ENCODE data around the gene ARHGEF37.

ARHGEF37 gene

DNA sequence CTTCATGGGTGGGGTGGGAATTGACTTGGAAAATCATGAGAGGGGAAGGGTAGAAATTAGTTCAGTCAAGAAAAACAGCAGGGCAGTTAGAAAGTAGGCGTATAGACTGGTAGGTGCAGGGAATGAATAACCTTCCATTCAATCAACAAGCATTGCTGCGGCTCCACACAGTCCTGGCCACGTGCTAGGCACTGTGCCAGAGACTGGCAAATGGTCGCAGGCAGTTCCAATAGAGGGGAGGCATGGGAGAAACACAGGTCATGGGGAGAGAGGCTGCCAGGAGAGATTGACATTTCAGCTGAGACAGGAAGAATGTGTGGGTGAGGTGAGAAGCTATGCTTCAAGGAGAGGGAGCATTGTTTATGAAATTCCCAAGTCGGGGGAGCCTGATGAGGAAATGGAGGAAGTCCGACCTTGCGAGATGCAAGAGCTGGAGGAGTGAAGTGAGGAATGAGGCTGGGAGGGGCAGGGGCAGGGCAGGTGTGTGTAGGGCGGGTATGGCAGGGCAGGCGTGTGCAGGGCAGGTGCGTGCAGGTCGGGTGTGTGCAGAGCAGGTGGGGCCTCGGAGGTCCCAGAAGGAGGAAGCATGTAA is 94.4 kb downstream of the ARHGEF37 start:
- DNase-seq (ENCODE audit: low read depth in 2 of 2), result no peak
- TF ChIP-seq, protein P1, sequence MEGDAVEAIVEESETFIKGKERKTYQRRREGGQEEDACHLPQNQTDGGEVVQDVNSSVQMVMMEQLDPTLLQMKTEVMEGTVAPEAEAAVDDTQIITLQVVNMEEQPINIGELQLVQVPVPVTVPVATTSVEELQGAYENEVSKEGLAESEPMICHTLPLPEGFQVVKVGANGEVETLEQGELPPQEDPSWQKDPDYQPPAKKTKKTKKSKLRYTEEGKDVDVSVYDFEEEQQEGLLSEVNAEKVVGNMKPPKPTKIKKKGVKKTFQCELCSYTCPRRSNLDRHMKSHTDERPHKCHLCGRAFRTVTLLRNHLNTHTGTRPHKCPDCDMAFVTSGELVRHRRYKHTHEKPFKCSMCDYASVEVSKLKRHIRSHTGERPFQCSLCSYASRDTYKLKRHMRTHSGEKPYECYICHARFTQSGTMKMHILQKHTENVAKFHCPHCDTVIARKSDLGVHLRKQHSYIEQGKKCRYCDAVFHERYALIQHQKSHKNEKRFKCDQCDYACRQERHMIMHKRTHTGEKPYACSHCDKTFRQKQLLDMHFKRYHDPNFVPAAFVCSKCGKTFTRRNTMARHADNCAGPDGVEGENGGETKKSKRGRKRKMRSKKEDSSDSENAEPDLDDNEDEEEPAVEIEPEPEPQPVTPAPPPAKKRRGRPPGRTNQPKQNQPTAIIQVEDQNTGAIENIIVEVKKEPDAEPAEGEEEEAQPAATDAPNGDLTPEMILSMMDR (IDR thresholded peaks at IDR 0.05; ENCODE audit: low read depth, low read length), result no peak
- H3K4me3 ChIP-seq (replicated peaks in 1 of 2; ENCODE audit: low read depth in 2 of 2, low read length in 2 of 2), result no peak overlapping the region

DNA sequence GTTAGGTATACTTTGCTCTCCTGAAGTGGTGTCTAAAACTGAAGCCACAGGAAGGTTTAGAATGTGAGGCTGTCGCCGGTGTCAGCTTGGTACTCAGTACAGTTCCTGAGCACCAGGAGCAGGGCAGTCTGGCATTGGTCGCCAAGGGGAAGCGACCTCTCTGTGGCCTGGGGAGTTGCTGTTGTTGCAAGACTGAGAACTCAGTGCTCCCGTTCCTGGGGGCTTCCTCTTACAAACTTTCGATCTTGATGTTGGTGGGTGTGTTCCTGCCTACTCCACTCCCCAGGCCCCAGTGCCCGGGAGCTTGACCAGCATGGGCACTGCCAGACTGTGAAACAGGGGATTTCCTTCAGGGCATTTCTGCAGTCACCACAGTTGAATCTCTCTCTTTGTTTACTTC is 96.4 kb downstream of the ARHGEF37 start:
- TF ChIP-seq, protein P1 (IDR thresholded peaks at IDR 0.05; ENCODE audit: low read depth, low read length), result no peak
- no peak overlapping the region for H3K4me3 ChIP-seq (replicated peaks in 1 of 2; ENCODE audit: low read depth in 2 of 2, low read length in 2 of 2)
- no peak for DNase-seq (ENCODE audit: low read depth in 2 of 2)

DNA sequence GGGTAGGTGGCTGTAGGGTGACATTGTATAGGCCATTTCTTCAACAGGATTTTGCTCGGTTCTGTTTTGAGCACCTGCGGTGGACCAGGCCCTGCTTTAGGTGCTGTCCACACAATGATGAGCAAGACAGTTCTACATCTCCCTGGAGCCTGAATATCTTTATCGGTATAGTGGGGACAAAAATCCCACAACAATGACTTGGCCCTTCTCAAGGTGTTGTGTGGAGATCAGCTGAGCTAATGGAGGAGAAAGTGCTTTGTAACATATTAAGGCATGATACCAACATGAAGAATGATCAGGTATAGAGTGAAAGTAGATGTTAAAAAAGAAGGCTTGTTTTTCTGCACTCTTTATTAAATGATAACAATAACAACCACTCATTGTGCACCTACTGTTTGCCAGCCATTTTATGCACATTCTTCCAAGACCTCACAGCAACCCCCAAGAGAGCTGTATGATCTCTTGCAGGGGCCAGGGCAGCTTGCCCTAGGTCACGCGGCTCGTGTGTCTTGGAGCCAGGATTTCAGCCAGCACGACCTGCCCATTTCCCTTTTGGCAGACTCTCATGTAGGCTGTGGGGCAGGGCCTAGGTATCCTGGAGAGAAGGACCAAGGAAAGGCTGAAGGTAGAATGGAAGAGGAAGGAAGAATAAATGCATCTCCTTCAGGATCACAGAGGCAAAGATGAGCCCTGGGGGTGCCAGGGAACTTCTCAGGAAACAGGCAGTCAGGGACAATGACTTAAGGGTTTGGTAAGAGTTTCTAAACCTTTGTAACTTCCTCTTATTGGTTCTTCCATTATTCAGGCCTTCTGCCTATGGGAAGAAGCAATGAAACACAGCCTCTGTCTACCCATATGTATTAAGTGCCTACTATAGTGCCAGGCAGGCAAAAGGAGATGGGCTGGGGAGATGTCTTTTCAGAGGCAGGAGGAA is 98.8 kb downstream of the ARHGEF37 start:
- DNase-seq (ENCODE audit: low read depth in 2 of 2), result no peak
- TF ChIP-seq, protein P1 (IDR thresholded peaks at IDR 0.05; ENCODE audit: low read depth, low read length), result no peak
- H3K4me3 ChIP-seq (replicated peaks in 1 of 2; ENCODE audit: low read depth in 2 of 2, low read length in 2 of 2), result no peak overlapping the region

DNA sequence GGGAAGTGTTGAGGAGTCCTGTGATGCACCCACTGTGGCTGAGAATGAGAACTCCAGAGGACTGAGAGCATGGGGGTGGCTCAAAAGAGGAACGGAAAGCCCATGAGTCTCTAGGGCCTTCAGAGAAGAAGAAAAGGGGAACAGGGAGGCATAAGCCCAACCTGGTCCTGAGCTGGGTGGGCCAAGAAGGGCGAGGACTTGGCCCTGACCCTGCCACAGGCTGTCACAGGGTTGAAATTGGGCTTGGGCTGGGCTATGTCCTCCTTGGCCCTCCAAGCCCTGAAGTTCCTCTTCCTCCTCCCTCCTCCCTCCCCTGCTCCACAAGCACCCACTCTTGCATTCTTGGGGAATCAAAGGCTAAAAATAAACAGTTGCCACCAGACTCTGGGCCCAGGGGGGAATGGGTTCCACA is 99.5 kb downstream of the ARHGEF37 start:
- no peak overlapping the region for H3K4me3 ChIP-seq (replicated peaks in 1 of 2; ENCODE audit: low read depth in 2 of 2, low read length in 2 of 2)
- TF ChIP-seq, protein P1 (IDR thresholded peaks at IDR 0.05; ENCODE audit: low read depth, low read length), result no peak
- DNase-seq (ENCODE audit: low read depth in 2 of 2), result no peak

DNA sequence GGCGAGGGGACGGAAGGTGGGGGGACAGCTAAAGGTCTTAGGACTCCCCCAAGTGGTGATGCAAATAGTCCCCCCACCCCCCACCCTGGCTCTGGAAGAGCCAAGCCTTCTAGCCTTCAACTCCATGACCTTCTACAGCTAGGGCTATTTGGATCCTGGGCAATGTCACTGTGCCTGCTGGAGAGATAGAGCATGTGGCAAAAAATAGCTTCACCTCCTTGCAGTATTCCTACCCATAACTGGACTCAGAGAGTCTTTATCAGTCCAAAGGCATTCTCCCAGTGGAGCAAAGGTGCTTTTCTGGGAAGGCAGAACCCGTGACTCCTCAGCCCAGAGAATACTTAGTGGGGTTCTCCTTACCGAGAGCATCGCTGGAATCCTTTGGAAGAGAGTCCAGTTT is 100.0 kb downstream of the ARHGEF37 start:
- TF ChIP-seq, protein P1 (IDR thresholded peaks at IDR 0.05; ENCODE audit: low read depth, low read length), result no peak
- no peak for DNase-seq (ENCODE audit: low read depth in 2 of 2)
- H3K4me3 ChIP-seq (replicated peaks in 1 of 2; ENCODE audit: low read depth in 2 of 2, low read length in 2 of 2), result no peak overlapping the region

DNA sequence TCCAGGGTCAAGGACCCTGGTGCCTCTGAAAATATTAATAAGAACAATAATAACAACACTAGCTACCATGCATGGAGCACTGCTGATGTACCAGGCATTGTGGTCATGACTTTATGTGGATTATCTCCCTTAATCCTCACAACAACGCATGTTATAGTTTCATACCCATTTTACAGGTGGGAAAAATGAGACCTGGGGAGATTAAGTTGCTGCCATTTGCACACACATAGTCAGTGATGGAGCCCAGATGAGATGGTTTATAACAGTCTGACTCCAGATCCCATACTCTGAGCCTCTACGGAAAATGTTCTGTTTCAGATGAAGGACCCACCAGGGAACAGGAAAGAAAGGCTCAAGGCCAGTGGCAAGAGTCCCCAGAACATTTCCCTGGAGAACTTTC is 100.6 kb downstream of the ARHGEF37 start:
- DNase-seq (ENCODE audit: low read depth in 2 of 2), result no peak
- no peak overlapping the region for H3K4me3 ChIP-seq (replicated peaks in 1 of 2; ENCODE audit: low read depth in 2 of 2, low read length in 2 of 2)
- TF ChIP-seq, protein P1 (IDR thresholded peaks at IDR 0.05; ENCODE audit: low read depth, low read length), result no peak
